Fibroblast of the aortic adventitia (primary cell): ENCODE results near the gene USF3. TPM values are rescaled to one million over a fixed set of nuclear protein-coding genes. Genes with fewer than 3 reads are reported as not detected.

ENCODE experiments used
- DNase-seq: peaks from one replicate; pipeline ENCODE4 v3.0.0-alpha.2; 2010; ENCODE audit warnings: low read depth
- H3K4me3 ChIP-seq: 2 replicates; pipeline ENCODE4 v1.5.1; 2011; ENCODE audit warnings: low read depth, mild to moderate bottlenecking, control low read depth, low read length, moderate library complexity
- CTCF ChIP-seq: IDR thresholded peaks from 2 replicates; pipeline ENCODE4 v1.5.1; 2011; ENCODE audit warnings: mild to moderate bottlenecking, low read length, control low read depth, inconsistent platforms; ENCODE audit not compliant: insufficient read depth
- total RNA-seq: library from RNA; depleted of rRNA; stranded (reverse); fragments of >200 nt; gene quantifications from 2 replicates; pipeline ENCODE4 v1.2.3, GENCODE V29; 2012; ENCODE audit warnings: low replicate concordance

Gene USF3
- total RNA-seq, 1 donor = 12.9 TPM

DNA sequence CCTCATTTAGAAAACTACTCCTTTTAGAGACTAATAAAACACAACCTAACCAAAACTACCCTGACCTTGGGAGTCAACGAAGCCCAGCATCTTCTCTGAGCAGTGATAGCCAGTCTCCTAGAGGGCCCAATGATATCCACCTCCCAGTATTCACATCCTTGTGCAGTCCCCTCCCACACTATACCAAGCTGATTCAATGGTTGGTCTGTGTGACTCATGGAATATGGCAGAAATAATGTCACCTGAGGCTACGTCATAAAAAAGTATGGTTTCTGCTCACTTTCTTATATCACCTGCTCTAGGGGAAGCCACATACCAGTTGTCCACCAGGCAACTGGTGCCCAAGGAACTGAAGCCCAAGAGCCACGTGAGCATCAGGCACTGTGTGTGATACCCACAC, 21.4 kb upstream of the USF3 start:
- DNase-seq = no peak
- no peak overlapping the region for H3K4me3 ChIP-seq
- TF ChIP-seq CTCF = no peak

DNA sequence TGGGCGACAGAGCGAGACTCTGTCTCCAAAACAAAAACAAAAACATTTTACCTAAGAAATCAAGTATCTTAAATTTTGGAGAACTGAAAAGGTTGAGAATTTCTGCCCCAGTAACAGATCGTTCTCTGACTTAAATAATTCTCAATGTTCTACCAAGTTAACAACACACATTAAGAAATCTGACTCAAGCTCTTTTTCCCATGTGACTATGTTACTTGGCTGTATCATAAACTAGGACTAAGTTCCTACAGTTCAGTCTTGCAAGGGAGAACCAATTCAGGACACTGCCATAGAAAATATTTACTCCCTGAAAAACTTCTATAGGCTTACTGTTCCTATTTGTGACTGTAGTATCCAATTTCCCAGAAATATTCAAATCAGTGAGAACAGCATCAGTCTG, 20.9 kb upstream of the USF3 start:
- DNase-seq = no peak
- no peak overlapping the region for H3K4me3 ChIP-seq
- TF ChIP-seq CTCF = no peak

DNA sequence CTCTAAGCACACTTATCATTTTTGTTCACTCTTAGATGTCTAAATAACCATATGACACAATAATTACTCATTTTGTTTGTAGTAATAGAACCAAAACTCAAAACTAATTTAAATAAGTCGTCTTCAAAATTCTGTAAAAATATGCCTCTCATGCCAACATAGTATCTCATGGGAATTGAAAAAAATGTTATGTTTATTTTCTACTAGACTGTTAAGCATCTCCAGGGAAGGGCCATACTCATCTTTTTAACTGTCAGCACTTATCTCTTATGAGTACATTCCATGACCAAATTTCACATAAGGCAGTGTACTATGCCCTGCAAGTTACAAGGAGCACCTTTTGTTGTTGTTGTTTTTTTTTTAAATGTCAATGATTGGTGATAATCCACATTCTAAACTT, 18.3 kb upstream of the USF3 start:
- H3K4me3 ChIP-seq = no peak overlapping the region
- no peak for TF ChIP-seq CTCF
- no peak for DNase-seq

GRCh38 chr3:113712129-113712528, 15.7 kb upstream of the USF3 start:
- no peak overlapping the region for H3K4me3 ChIP-seq
- DNase-seq = no peak
- TF ChIP-seq CTCF = no peak

DNA sequence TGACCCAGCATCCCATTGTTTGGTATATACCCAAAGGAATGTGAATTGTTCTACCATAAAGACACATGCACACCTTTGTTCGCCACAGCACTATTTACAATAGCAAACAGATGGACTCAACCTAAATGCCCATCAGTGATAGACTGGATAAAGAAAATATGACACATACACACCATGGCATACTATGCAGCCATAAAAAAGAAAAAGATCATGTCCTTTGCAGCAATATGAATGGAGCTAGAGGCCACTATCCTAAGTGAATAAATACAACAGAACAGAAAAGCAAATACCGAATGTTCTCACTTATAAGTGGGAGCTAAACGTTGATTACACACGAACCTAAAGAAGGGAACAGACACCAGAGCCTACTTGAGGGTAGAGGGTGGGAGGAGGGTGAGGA, 11.4 kb upstream of the USF3 start:
- no peak overlapping the region for H3K4me3 ChIP-seq
- no peak for TF ChIP-seq CTCF
- DNase-seq = no peak

DNA sequence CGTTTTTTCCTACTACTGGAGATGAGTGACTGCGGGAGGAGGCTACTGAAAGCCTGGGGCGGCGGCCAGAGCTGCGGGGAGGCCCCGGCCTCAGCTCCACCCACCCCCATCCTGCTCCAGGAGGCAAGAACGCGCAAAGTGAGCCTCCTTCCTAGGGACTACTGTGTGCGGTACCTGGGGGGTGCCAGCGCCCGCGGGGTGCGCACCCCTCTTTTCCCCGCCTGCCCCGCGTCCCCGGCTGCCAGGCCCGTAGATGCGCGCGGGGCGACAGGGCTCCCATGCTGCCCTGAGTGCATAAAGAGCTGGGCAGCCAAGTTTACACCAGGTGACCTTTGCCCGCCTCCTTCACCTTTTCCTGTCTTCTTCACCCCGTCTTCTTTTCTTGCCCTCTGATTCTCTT, 2.5 kb upstream of the USF3 start:
- no peak for TF ChIP-seq CTCF
- peak overlapping the region; percentile 39 for H3K4me3 ChIP-seq

DNA sequence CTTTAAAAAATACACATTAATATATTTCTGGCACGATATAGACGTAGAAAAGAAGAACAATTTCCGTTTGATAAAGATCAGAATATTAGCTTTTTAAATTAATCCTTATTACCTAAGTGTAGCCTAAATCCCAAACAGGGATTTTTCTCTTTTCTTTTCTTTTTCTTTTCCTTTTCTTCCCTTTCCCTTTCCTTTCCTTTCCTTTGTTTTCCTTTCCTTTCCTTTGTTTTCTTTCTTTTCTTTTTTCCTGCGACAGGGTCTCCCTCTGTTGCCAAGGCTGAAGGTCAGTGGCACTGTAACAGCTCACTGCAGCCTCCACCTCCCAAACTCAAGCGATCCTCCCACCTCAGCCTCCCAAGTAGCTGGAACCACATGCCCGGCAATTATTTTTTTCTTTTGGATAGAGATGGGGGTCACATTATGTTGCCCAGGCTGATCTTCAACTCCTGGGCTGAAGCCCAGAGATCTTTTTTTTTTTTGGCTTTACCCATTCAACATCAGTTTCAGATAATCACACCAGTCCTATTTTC, 1.8 kb upstream of the USF3 start:
- no peak for TF ChIP-seq CTCF
- DNase-seq = no peak
- no peak overlapping the region for H3K4me3 ChIP-seq

More for the DNA sequence above, 2.5 kb upstream of the USF3 start:
- no peak for DNase-seq
